ENCODE data around the gene PARVB. TPM values are rescaled to one million over a fixed set of nuclear protein-coding genes. Genes with fewer than 3 reads are reported as not detected.
A peak's percentile ranks its signal among the peaks of the same experiment; 100 is the strongest.

The PARVB gene
- total RNA-seq, 4 donors from 2014 or later = 6.6 to 144 (median 30.1) TPM

DNA sequence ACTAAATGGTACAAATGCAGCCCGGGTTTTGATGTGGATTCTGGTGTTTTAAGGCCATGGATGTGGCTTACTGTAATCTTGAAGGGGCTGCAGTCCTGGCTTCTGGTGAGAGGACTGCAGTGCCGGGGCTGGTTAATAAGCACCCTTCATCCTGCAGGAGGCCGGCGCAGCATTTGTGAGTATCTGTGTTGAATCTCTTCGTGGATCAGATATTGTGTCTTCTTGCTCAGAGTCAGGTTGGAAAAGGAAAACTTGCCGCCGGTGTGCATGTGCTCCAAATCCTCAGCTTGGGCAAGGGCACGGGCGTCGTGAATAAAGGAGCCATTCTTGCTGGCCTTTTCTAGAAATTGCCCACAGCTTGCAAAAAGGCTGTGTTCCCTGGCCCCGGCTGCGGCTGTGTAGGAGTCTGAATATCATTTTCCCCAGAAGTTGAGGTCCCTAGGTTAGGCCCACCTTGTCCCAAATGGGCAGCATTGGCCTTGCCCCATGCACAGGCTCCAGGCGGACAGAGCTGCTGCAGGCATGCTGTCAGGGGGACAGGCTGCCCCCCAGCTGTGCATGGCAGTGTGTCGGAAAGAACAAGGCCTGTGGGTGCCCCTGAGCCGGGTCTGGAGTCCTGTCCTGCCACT is 28.9 kb upstream of the PARVB start:
- intact Hi-C loops (cut with DNase I; ENCODE audit: low total_unique reads) (no loop called here), in situ Hi-C loops (cut with MboI; ENCODE audit: low pct_ligation_motif_present in 1 of 4, low pct_unique_long_range_greater_than_20kb in 1 of 4, low sequenced_read_pairs in 3 of 4) (loop anchor here (5.0 to 10.0 kb wide), 4 partner anchors 90 to 640 kb away; no protein-coding TSS in a partner anchor)
- WGBS, 2 donors (ENCODE audit: low coverage in 1 of 2) = 96% methylated on average over 14 of the region's 15 CpGs; no CpG with 5 or more reads in 1 of the 2 donors

DNA sequence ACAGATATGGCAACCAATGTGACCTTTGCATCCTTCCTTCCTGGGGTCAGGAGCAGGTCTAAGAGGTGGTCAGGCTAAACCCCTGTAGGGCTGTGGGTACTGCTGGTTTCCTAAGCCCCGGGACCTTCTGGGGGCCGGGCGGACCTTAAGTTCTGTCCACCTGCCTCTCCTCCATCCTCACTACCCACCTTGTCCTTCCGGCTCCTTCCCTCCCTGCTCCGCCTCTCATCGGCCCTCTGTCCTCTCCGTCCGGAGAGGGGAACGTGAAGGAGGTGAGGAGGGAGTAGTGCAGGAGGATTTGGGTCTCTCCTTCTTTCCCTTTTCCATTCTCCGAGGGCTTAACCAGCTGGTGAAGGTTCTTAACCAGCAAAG is 28.3 kb upstream of the PARVB start:
- peaks cover 0 to 20% (median 7%) of the 10 kb centered on the region in 4 donors for H3K36me3 ChIP-seq

More for the DNA sequence above, 28.9 kb upstream of the PARVB start:
- Histone ChIP-seq H3K4me3 (no peak overlapping the region), H3K27me3 (no peaks in the 10 kb centered on the region), H3K27ac (no peak overlapping the region), H3K4me1 (peaks cover 3 to 4% (median 4%) of the 10 kb centered on the region in 4 donors), H3K36me3 (peaks cover 0 to 21% (median 10%) of the 10 kb centered on the region in 4 donors), H3K9me3 (no peaks in the 10 kb centered on the region)
- TF ChIP-seq POLR2A (IDR thresholded peaks at IDR 0.05) = no peak
- TF ChIP-seq, protein P1, sequence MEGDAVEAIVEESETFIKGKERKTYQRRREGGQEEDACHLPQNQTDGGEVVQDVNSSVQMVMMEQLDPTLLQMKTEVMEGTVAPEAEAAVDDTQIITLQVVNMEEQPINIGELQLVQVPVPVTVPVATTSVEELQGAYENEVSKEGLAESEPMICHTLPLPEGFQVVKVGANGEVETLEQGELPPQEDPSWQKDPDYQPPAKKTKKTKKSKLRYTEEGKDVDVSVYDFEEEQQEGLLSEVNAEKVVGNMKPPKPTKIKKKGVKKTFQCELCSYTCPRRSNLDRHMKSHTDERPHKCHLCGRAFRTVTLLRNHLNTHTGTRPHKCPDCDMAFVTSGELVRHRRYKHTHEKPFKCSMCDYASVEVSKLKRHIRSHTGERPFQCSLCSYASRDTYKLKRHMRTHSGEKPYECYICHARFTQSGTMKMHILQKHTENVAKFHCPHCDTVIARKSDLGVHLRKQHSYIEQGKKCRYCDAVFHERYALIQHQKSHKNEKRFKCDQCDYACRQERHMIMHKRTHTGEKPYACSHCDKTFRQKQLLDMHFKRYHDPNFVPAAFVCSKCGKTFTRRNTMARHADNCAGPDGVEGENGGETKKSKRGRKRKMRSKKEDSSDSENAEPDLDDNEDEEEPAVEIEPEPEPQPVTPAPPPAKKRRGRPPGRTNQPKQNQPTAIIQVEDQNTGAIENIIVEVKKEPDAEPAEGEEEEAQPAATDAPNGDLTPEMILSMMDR (IDR thresholded peaks at IDR 0.05) = no peak
- TF ChIP-seq POLR2AphosphoS5 (IDR thresholded peaks at IDR 0.05) = no peak
- TF ChIP-seq EP300 (IDR thresholded peaks at IDR 0.05; ENCODE audit: low read depth) = no peak
- no peak for DNase-seq

DNA sequence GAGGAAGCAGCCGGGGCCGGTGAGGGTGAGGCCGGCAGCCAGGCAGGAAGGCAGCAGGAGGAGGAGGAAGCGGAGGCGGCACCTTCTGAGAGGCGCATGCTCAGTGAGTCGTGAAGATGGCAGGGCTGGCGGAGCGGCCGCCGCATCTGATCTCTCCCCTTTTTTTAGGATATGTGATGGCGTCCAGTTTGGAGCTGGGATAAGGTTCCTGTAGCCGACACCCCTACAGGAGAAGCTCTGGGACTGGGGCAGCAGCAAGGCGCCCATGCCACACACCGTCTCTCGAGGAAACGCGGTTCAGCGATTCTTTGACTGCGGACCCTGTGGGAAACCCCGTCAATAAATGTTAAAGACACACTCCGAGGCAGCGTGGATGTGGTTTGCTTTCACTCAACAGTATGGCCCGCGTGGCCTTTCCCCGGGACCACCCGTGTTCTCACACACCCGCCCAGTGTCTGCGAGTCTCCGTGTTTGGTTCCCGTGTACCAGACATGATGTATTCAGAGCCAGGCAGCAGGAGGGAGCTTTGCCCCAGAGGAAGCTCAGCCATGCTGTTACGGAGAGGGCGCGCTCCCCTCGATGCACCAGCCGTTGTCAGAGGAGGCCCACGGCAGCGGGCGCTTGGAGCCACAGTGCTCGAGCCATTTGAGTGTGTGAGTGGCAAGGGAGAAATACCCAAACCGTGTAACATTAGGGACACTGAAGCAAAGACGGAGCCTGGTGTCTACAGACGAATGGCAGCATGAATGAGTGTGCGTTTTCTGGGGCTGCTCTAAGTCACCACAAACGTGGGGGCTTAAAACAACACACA is 27.7 kb upstream of the PARVB start:
- peaks cover 3 to 4% (median 4%) of the 10 kb centered on the region in 4 donors for H3K4me1 ChIP-seq
- DNase-seq = peak; percentile 67
- H3K9me3 ChIP-seq = no peaks in the 10 kb centered on the region
- TF ChIP-seq, protein P1 (IDR thresholded peaks at IDR 0.05) = no peak
- TF ChIP-seq EP300 (IDR thresholded peaks at IDR 0.05; ENCODE audit: low read depth) (no peak), POLR2A (IDR thresholded peaks at IDR 0.05) (no peak), POLR2AphosphoS5 (IDR thresholded peaks at IDR 0.05) (no peak)
- H3K27ac ChIP-seq = peak overlapping the region in 3 of 4 donors; percentile 14 to 36 (median 22)
- H3K36me3 ChIP-seq = peaks cover 0 to 20% (median 7%) of the 10 kb centered on the region in 4 donors
- 75 to 89% methylated on average over 4 to 45 of the region's 45 CpGs for WGBS, 2 donors (ENCODE audit: low coverage in 1 of 2)
- in situ Hi-C loops (cut with MboI; ENCODE audit: low pct_ligation_motif_present in 1 of 4, low pct_unique_long_range_greater_than_20kb in 1 of 4, low sequenced_read_pairs in 3 of 4) (loop anchor here (5.0 to 10.0 kb wide), 4 partner anchors 88 to 638 kb away; no protein-coding TSS in a partner anchor), intact Hi-C loops (cut with DNase I; ENCODE audit: low total_unique reads) (no loop called here)
- H3K27me3 ChIP-seq = no peaks in the 10 kb centered on the region
- H3K4me3 ChIP-seq = peak overlapping the region in 3 of 4 donors; percentile 4 to 23 (median 5)

More for the DNA sequence above, 28.3 kb upstream of the PARVB start:
- no peak for DNase-seq
- intact Hi-C loops (cut with DNase I; ENCODE audit: low total_unique reads) = no loop called here
- no peaks in the 10 kb centered on the region for H3K9me3 ChIP-seq
- H3K4me1 ChIP-seq = peaks cover 3 to 4% (median 4%) of the 10 kb centered on the region in 4 donors
- peak overlapping the region in 3 of 4 donors; percentile 15 to 36 (median 22) for H3K27ac ChIP-seq
- H3K4me3 ChIP-seq = peak overlapping the region in 2 of 4 donors; percentile 5 to 23
- WGBS, 2 donors (ENCODE audit: low coverage in 1 of 2) = 80% methylated on average over 2 to 10 of the region's 10 CpGs
- TF ChIP-seq EP300 (IDR thresholded peaks at IDR 0.05; ENCODE audit: low read depth) (no peak), POLR2A (IDR thresholded peaks at IDR 0.05) (no peak), POLR2AphosphoS5 (IDR thresholded peaks at IDR 0.05) (no peak)
- TF ChIP-seq, protein P1 (IDR thresholded peaks at IDR 0.05) = no peak
- in situ Hi-C loops (cut with MboI; ENCODE audit: low pct_ligation_motif_present in 1 of 4, low pct_unique_long_range_greater_than_20kb in 1 of 4, low sequenced_read_pairs in 3 of 4) = loop anchor here (5.0 to 10.0 kb wide), 4 partner anchors 89 to 639 kb away; no protein-coding TSS in a partner anchor
- H3K27me3 ChIP-seq = no peaks in the 10 kb centered on the region

DNA sequence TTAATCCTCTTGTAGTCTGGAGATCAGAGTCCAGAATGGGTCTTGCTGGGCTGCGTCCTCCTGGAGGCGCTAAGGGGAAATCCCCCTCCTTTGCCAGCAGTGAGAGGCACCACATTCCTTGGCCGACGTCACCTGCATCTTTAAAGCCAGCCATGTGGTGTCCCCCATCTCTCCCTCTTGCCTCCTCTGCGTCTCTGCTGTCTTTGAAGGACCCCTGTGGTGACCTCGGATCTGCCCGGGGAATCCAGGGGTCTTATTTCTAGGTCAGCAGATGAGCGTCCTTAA is 27.2 kb upstream of the PARVB start:
- intact Hi-C loops (cut with DNase I; ENCODE audit: low total_unique reads) = no loop called here
- in situ Hi-C loops (cut with MboI; ENCODE audit: low pct_ligation_motif_present in 1 of 4, low pct_unique_long_range_greater_than_20kb in 1 of 4, low sequenced_read_pairs in 3 of 4) = loop anchor here (5.0 to 10.0 kb wide), 4 partner anchors 88 to 638 kb away; no protein-coding TSS in a partner anchor
- H3K27ac ChIP-seq = no peak overlapping the region
- H3K36me3 ChIP-seq = peaks cover 0 to 16% (median 7%) of the 10 kb centered on the region in 4 donors
- H3K9me3 ChIP-seq = no peaks in the 10 kb centered on the region
- no peaks in the 10 kb centered on the region for H3K27me3 ChIP-seq
- 90 to 100% methylated on average over 2 to 8 of the region's 8 CpGs for WGBS, 2 donors (ENCODE audit: low coverage in 1 of 2)
- peaks cover 3 to 4% (median 4%) of the 10 kb centered on the region in 4 donors for H3K4me1 ChIP-seq
- no peak for DNase-seq
- TF ChIP-seq POLR2A (IDR thresholded peaks at IDR 0.05) (no peak), POLR2AphosphoS5 (IDR thresholded peaks at IDR 0.05) (no peak), EP300 (IDR thresholded peaks at IDR 0.05; ENCODE audit: low read depth) (no peak)
- TF ChIP-seq, protein P1 (IDR thresholded peaks at IDR 0.05) = no peak
- no peak overlapping the region for H3K4me3 ChIP-seq
